GM19467 (cell line): Measurements from ENCODE around the gene DPP9.
A peak's percentile ranks its signal among the peaks of the same experiment; 100 is the strongest.
"Not testable (repeated sequence)": the region's sequence is repeated elsewhere in the genome, so short reads cannot be mapped to it uniquely, and the experiment has no call there.

Experiments used
- ATAC-seq: cut with Tn5 transposase; IDR thresholded peaks from one replicate; pipeline ENCODE4 v1.9.1; 2021; ENCODE audit warnings: mild to moderate bottlenecking, moderate library complexity; ENCODE audit not compliant: unreplicated experiment

Gene DPP9

DNA sequence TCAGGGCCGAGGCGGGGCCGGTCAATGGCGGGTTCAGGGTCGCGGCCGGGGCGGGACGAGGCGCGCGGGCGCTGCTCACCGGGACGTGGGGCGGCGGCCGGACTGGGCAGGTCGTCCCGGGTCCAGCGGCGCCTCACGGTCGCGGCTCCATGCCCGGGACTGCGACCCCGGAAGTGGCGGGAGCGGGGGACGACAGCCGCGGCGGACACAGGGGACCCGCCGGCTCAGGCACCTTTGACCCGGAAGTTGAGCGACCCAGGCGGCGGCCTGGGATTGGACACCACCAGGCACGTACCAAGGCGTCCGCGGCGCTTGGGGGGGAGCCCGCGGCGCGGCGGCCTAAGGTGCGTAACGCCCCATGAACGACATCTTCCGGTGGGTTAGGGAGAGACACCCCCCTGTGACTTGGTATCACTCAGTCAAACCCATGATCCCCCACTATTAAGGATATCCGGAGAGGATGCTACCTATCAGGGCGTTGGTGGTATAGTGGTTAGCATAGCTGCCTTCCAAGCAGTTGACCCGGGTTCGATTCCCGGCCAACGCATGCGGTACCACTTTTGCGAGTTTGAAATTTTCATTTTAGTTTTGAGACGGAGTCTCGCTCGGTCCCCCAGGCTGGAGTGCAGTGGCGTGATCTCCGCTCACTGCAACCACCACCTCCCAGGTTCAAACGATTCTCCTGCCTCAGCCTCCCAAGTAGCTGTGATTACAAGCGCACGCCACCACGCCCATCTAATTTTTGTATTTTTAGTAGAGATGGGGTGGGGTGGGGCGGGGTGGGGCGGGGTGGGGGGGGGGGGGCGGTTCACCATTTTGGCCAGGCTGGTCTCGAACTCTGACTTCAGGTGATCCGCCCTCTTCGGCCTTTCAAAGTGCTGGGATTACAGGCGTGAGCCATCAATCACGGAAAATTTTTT, at the start of gene DPP9:
Gene DPP9 (minus strand): TSS at position 248 of the 920 bp plus-strand sequence. CDS start 3,936 bp downstream, outside the sequence.
- ATAC-seq: peak; percentile 89

DNA sequence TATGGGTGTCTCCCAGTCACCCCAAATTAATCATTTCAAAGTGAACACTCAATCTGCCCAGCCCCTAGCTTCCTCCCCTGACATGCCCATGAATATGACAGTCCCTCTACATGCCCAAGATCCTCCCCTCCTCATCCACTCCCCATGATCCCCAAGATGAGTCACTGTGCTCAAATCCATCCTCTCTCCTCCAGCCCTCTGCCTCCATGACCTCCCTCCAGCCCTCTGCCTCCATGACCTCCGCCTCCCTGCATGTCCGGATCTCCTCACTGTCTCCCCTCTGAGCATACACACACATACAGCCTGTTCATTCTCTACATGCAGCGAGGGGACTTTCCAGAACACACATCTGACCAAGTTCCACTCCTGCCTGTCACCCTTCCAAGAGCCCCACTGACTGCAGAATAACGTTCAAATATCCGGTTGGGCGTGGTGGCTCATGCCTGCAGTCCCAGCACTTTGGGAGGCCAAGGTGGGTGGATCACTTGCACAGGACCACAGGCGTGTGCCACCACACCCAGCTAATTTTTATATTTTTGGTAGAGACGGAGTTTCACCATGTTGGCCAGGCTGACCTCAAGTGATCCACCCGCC, 49.5 kb upstream of the DPP9 start:
- no peak for ATAC-seq

DNA sequence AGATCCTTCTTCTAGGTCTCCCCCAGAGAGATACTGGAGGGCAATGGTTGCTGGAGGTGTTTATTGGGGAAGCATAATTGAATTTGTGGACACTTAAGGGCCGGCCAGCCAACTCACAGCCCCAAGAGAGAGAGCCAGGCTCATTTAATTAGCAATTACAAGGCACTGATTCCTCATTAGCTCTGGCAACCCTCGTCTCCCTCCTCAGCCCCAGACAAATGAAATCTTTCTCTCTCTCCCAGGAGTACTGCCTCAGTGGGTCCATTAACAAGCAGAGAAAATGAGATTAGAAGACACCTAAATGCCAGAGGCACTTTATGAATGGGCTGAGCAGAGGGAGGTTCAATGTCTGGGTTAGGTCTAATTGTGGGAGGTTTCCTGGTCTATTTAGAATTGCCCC, 48.9 kb upstream of the DPP9 start:
- no peak for ATAC-seq

DNA sequence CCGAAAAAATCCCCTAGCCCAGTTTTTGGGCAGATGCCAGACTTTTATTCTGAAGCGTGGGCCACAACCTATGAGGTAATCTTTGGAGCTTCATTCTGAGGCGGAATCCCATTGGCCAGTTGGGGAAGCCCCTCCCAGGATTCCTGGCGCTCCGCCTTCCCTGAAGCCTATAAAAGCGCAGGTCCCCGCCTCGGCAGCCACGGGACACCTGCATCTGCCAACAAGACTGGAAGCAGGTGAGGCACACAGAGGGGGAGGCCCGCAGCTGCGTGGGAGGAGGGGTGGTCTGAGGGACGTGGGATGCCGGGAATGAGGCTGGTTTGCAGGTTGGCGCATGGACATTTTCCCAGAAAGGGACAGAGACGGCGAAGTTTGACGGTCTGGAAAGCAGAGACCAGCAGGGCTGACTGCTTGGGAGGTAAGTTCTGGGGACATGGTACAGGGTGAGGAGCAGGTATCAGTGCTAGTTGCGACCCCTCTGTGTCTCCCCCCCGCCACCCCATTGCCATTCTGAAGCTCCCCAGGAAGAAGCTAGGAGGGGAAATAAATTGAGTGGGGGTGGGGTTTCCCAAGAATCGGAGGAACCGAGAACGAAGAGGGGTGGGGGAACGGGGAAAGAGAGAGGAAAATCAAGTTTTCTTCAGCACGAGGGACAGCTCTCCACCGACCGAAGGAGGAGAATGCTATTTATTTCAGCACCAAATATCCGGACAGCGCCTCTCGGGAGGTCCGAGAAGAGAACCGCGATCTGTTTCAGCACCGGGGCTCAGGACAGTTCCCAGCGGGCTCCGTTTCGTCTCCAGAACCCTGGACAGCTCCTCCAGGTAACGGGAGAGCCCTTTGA, 45.5 kb upstream of the DPP9 start:
- no peak for ATAC-seq

DNA sequence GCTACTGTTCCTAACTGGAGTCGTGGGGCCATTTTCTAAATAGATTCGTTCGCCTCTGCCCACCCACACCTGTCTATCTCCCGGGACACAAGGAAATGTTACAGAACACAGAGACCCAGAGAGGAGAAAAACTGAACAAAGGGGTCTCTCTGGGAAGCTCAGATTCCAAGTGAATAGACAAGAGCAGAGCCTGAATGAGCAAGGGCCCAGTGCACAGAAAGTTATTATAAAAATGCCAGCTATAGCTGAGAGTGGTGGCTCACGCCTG, 40.7 kb upstream of the DPP9 start:
- no peak for ATAC-seq

DNA sequence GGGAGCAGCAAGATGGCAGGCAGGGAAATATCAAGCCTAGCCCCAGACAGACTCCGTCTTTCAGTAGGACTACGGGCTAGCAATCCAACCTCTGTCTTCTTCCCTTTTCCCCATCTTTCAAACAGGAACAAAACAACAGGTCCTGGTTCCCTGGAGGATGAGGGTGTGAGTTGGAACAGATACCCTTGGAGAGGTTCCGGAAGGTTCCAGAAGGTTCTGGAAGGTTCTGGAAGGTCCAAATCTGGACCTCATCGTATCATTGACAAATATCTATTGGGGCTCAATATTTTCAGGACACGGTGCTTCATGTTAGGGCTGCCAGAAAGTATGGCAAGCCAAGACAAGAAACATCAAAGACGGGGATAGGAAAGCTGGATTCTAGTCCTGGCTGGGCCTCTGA, 39.4 kb upstream of the DPP9 start:
- ATAC-seq: no peak

DNA sequence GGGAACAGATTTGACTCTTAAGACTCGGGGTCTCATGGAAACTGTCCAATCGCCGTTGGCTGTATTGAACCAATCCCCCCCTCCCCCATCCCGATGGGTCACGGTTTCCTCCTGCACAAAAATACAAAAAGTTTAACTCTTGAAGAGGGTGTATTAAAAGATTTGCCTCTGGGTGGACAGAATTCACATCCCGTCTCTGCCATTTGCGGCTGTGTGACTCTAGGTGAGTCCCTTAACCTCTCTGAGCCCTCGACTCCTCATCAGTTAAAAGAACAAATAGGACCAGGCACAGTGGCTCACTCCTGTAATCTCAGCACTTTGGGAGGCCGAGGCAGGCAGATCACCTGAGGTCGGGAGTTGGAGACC, 36.6 kb upstream of the DPP9 start:
- no peak for ATAC-seq

DNA sequence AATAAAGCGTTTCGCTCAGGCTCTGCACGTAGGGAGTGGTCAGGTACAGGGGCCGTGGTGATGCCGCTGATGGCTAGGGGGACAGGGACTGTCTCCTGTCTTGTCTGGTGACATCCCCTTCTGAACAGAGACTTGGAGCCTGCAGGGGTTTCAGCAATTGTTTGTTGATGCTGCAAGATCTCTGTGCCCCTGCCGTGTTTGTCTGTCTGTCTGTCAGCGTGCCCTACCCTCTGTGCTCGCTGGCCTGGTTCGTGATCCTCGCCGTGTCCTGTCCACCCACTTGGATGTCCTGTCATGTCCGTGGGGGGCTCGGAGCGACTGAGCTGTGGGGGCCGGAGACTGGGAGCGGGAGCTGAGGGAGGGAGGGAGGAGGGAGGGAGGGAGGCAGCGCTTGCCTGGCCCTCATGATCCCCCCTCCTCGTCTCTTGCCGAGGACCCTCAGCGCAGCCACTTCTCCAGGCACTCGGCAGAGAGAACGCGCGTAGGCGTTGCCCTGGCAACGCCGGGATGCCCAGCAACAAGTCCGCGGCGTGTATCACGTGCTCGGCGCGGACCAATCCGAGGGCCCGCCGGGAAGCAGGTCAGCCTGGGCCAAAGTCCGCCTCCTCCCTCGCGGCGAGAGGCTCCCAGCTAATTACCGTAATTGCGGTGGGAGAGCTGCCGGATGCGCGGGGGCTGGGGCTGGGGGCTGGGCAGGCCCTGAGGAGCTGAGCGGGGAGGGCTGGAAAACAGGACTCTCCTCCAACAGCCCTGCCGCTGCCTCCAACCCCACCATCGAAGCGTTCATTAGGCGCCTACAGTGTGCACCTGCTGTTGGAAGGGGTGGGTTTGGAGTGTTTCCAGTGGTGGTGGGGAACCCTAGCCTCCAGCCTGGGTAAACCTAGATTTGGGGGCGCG, 36.0 kb upstream of the DPP9 start:
- no peak for ATAC-seq

DNA sequence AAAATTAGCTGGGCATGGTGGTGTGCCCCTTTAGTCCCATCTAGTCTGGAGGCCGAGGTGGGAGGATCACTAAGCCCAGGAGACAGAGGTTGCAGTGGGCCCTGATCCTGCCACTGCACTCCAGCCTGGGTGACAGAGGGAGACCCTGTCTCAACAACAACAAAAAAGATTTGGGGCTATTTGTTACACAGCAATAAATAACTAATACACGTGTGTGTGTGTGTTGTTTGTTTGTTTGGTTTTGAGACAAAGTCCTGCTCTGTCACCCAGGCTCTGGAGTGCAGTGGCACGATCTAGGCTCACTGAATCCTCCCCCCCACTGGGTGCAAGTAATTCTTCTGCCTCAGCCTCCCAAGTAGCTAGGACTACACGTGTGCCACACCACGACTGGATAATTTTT, 35.0 kb upstream of the DPP9 start:
- no peak for ATAC-seq

DNA sequence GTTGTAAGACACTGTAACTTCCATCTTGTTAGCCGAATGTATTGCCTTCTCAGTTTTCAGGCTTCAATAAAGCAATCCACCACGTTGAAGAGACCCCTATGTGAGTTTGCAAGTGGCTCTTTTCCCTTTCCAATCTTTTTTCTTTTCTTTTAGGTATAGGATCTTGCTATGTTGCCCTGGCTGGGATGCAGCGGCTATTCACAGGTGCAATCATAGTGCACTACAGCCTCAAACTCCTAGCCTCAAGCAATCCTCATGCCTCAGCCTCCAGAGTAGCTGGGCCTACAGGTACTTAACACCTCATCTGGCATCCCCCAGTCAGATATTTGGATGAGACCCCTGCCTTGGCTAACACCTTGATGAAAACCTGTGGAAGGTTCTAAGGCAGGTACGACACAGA, 34.4 kb upstream of the DPP9 start:
- no peak for ATAC-seq

DNA sequence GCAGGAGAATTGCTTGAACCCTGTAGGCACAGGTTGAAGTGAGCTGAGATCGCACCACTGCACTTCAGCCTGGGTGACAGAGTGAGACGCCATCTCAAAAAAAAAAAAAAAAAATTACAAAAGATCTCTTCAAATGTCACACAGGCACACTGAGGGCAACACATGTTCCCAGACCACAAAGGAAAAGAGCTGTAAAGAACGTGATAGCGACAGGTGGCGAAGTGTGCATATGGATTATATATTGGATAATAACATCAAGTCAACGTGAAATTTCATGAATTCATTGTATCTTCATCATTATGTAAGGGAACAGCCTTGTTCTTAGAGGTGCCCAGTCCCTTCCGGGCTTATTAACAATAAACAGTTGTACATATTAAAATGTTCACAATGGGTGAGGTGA, 31.8 kb upstream of the DPP9 start:
- ATAC-seq: no peak

DNA sequence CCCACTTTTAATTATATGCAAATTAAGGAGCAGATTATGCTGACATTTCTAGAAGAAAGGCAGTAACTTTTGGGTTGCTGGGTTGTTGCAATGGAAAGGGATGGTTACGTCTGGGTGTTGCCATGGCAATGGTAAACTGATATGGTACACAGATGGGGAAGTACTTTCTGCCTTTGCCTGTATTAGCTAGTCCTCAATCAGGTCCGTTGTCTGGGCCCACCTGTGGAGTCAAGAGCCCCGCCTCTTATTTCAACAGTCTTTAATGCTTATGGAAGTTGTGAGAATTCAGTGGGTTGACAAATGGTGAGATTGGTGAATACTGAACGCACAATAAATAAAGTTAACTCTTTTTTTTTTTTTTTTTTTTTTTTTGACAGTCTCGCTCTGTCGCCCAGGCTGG, 30.6 kb upstream of the DPP9 start:
- ATAC-seq: no peak

DNA sequence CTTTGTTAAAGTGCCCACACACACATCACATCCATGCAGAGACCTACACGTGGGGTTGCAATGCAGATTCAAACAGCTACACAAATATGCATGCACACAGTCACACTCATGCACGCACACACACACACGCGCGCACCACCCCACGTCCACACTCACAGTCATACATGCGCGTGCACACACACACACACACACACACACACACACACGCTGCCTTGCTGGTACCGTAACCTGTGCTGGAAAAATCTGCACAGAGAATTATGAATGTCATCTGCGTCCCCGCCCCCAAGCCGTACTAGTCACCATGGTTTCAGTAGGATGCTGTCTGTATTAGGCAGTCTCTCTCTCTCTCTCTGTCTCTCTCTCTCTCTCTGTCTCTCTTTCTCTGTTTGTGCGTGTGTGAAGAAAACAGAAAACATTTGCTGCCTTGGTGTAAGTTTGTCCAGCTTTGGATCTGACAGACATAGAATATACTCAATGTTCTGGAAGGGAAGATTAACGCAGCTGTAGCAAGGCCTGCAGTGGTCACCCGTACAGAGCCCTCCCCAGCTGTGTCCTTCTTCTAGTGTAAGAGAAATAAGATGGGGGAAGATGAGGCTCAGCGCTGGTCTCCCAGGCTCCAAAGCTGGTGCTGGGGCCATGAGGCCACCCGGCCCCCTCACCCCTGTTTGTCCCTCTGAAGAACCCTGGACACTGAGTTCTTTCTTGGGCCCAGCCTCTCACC, 26.4 kb upstream of the DPP9 start:
- no peak for ATAC-seq

DNA sequence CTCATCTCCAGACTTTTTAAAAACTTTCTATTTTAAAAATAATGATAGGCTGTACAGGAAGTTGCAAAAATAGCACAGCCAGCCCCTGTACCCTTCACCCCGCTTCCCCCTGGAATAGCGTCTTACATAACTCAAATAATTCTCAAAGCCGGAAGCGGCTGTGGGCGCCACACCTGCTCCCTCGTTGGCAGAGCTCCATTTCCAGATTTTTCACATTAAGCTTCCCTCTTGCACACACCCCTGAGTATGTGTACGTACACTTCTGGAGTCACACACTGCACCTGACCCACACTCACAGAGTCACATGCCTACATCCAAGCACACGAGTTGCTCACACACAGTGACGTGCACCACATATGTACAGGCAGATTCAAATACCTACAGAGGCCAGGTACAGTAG, 24.9 kb upstream of the DPP9 start:
- ATAC-seq: no peak

DNA sequence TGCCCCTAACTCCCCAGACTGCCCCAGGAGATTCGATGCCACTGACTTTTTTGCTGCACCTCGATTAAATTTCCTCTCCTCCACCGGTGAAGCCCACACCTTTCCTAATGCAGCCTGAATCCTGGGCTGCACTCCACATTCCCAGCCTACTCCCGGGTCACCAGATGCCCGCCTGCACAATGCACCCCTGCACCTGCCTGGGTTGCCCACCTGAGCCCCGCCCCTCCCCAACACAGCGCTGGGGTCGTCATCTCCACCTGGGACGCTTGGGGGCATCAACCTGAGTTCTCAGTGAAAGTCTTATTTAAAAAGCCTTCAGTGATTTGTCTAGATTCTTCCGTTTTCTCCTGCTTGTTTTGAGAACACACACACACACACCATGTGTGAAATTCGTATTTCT, 24.5 kb upstream of the DPP9 start:
- no peak for ATAC-seq

DNA sequence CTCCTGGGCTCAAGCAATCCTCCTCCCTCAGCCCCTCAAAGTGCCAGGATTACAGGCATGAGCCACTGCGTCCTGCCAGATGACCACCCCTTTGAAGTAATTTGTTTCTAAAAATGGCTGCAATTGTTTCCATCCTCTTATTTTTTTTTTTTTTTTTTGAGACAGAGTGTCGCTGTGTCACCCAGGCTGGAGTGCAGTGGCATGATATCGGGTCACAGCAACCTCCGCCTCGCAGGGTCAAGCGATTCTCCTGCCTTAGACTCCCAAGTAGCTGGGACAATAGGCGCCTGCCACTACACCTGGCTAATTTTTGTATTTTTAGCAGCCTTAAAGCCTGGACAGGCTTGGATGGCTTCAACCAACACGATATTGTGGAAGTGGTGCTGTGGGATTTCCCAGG, 22.3 kb upstream of the DPP9 start:
- no peak for ATAC-seq

DNA sequence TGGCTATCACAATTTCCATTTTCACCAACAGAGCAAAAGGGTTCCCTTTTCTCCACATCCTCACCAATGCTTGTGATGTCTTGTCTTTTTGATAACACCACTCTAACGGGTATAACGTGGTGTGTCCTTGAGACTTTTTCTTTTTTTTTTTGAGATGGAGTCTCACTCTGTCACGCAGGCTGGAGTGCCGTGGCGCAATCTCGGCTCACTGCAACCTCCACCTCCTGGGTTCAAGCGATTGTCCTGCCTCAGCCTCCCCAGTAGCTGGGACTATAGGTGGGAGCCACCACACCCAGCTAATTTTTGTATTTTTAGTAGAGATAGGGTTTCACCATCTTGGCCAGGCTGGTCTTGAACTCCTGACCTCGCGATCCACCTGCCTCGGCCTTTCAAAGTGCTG, 21.5 kb upstream of the DPP9 start:
- not testable (repeated sequence) for ATAC-seq

DNA sequence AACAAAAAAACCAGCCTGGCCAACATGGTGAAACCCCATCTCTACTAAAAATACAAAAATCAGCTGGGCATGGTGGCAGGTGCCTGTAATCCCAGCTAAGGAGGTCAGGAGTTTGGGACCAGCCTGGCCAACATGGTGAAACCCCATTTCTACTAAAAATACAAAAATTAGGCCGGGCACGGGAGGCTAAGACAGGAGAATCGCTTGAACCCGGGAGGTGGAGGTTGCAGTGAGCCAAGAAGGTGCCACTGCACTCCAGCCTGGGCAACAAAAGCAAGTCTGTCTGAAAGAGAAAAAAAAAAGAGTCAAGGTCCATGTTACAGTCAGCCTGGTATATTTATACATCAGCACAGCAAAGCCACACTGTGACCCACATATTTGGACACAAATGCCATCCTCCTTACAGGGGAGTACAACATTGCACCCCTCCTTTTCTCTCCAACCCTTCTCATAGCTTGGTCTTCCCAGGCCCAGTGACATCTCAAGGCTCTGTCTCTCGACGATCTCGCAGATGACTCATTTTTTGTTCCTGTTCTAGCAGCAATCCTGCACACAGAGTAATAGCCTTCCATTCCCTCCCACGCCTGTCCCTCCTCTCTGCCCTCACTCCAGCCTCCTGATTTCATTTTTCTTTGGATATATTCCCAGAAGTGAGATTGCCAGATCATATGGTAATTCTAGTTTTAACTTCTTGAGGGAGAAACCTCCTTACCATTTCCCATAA, 21.0 kb upstream of the DPP9 start:
- no peak for ATAC-seq
